Astrocyte (in vitro differentiated cells and primary cell): ENCODE measurements around the gene ACAT2.

Source experiments
- CTCF ChIP-seq: IDR thresholded peaks from 2 replicates; pipeline ENCODE4 v1.5.1; 2011; ENCODE audit warnings: low read depth, mild to moderate bottlenecking, inconsistent platforms, low read length, moderate library complexity; ENCODE audit not compliant: insufficient read depth
- EZH2 ChIP-seq: IDR thresholded peaks from 2 replicates; pipeline ENCODE4 v1.6.1; 2012; ENCODE audit warnings: mild to moderate bottlenecking, low read length, inconsistent platforms; ENCODE audit not compliant: insufficient read depth

DNA sequence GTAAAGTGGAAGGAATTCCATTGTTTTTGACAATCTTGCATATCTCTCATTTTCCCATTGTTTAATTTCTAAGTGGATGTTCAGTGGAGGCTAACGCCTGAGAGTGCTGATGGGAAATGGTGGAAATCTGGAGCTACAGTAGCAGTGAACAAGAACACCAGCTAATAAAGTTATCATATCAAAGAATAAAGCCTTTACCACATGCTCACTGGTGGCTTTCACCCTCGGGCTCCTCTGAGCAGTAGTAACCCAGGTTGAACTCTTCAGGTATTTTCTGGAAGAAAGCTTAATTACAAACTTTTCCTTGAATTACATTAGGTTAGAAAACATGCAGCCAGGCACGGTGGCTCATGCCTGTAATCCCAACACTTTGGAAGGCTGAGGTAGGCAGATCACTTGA, 10.4 kb upstream of the ACAT2 start:
- no peak for TF ChIP-seq CTCF
- TF ChIP-seq EZH2, result no peak
